GM19395 (cell line): ENCODE data around the gene ZNF189.

ENCODE experiments used
- ATAC-seq: cut with Tn5 transposase; IDR thresholded peaks from one replicate; pipeline ENCODE4 v1.9.1; 2021; ENCODE audit warnings: mild to moderate bottlenecking, moderate library complexity; ENCODE audit not compliant: unreplicated experiment

The ZNF189 gene

DNA sequence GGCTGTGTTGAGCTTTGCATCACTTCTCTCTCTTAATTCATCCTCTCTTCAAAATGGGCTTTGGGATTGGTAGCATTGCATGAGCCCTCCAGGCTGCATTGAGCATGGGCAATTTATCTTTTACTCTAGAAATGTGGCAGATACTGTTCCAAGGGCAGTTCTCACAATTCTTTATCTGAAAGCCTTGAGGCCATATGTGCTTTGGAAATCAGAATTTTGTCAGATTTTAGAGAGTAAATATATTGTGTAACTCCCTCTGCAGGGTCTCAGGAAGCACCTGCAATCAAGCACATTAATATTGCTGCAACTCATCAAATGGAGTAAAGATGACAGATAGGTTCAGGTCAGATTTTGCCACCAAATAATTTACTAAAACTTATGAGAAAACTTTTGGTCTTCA, 19.3 kb downstream of the ZNF189 start:
- ATAC-seq = no peak

DNA sequence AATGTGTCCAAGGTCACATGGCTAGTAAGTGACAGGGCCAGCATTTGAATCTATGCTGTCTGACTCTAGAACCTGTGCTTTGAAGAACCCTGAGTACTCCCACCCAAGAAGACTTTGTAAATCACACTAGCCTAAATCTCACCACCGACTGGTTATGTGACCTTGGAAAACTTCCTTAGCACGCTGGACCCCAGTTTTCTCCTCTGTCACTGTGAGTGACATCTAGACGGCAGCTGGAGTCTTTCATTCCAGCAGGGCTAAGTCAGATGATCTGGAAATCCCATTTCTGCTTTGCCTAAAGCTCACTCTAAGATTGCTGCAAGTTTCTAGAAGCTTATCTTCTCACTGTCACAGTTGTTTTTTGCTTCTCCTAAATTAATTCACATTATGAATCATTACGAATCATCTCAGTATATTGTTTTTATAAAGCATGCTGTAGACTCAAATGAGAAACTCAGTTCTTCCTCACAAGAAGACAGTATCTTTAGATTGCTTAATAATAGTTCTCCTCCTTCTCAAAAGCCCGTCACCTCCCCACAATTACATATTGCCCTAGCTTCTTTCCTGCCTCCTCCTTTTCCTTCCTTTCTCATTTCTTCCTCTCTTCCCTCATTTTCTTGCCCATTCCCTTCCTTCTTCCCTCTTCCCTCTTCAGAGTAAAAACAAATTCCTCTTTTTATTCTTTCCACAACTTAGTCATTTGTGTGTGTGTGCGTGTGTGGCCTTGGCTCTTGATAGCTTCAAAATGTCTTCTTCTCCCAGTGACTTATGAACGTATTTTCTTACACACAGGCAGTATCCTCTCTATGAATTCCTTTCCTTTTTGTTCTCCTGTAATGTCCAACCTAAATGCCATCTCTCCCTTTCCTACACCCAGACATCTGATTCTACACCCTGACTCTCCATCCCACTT, 20.1 kb downstream of the ZNF189 start:
- no peak for ATAC-seq

- ATAC-seq = no peak
Observed at GRCh38 chr9:101419863-101420262, 21.2 kb downstream of the ZNF189 start.

DNA sequence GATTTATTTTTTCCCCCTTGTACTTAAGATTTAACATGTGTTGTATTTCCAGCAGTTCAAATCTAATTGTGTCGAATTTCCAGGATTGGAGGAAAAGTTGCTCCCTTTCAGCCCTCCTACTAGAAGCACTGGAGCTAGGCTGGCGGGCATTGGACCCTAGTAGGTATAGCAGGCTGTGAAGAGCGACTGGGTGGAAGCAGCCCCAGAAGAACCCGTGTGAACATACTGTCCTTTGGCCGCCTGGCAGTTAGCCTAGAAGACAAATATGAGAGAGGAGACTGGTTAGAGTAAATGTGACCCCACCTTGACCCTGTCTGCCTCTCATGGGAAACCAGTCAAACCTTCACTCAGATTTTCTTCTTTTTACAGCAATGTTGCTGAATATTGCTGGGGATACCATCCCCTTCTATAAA, 23.0 kb downstream of the ZNF189 start:
- no peak for ATAC-seq

DNA sequence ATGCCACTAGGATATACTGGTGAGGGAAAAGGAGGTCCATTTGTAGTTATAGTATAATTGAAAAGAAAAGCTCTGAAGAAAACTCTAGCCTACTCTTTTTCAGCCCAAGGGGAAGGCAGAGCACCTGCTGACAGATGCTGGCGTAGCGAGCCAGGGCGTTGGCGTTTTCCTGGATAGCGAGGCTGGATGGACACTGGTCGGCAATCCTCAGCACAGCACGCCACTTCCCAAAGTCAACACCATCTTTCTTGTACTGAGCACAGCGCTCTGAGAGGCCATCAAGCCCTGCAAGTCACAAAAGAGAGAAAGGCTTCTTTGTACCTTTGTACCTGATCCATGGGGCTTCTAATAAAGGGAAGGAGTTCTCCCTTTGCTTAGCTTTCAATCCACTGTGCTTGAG, 28.7 kb downstream of the ZNF189 start:
- no peak for ATAC-seq

DNA sequence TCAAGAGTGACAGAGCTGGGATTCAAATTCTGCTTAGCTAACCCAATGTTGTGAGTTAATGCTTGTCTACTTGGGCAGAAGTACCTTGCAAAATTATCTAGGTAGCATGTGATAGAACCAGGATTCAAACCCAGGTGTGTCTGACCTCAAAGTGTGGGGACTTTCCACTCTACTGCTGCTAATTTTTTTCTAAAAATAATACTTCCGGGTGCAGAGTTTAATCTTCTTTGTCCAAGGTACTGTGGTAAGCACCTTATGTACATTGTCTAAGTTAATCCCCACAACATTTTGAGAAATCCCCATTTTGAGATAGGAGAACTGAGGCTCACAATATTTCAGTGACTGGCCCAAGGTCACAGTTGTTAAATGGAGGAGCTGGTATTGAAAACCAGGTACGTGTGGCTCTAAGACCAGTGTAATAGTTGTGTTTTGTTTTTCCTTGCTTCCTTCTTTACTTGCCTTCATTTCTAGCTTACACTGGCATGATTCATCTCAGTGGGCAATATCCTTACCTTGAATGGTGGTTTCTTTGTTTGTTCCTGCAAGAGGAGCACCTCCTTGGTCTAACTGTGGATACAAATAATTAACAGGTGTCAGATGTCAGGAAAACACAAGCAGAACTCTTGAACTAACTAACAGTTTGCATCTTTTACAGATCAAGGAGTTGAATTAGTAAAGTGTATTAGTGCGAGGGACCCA, 29.5 kb downstream of the ZNF189 start:
- ATAC-seq = no peak

DNA sequence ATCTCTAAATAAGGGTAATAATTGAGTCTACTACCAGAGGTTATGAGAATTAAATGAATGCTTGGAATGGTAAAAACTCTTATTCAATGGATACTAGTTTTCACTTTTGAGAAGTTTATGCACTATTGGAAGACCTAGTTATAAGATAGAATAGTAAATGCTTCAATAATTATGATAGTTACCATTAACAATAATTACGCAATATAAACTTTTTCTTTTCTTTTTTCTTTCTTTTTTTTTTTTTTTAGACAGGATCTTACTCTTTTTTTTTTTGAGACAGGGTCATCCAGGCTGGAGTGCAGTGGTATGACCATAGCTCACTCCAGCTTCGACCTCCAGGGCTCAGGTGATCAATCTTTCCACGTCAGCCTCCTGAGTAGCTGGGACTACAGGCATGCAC, 30.3 kb downstream of the ZNF189 start:
- no peak for ATAC-seq

DNA sequence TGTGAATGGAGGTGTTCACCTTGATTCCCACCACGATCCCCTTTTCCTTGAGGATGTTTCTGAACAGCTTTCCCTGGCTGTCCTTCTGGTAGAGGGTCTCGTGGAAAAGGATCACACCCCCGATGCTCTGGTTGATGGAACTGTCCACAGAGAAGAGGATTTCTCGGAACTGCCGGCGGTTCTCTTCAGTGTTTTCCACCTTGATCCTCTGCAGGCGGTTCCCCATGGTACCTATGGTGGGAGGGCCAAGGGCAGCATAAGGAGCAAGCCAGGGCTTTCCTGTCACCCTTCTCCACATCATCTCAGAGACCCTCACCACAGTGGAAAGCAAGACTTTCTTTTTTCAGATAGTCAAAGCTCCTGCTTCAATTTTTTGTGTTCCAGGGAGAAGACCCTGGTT, 31.1 kb downstream of the ZNF189 start:
- no peak for ATAC-seq

GRCh38 chr9:101432171-101432570, 33.5 kb downstream of the ZNF189 start:
- no peak for ATAC-seq

GRCh38 chr9:101432740-101433139, 34.1 kb downstream of the ZNF189 start:
- ATAC-seq = no peak

DNA sequence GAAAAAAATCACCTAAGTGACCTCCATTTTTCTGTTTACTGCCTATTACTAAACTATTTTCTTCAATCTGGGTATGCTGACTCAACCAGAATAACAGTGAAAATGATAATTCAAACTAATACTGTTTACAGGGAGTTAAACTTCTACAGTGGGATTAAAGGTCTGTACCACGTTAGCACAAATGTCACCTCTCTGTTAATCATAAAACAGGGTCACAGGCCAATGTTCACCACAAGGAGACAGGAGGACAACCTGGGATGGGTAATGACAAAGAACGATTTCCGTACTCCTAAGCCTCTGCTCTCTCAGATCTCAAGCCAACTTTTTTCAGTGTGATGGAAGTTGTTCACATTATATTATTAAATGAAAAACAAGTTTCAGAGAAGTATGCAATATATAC, 34.6 kb downstream of the ZNF189 start:
- ATAC-seq = no peak

GRCh38 chr9:101434998-101435397, 36.3 kb downstream of the ZNF189 start:
- no peak for ATAC-seq

DNA sequence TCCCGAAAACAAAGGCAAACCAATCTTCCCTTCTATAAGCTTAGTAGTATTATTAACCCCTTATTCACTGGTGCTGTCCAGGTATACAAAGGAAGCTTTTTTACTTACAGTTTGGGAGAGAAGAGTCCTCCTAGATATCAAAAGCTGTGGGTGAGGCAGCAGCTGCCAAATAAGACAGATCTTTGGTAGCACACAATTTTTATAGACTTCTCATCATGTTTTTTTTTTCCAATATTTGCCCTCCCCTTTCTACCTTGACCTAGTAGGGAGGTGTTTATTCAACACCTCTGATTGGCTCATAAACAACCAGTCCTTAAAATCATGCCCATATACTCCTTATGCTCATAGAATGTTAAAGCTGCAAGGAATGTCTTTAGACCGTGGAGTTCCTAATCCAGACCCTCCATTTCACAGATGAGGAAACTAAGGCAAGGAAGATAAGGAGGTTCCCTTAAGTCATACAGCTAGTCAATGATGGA, 37.0 kb downstream of the ZNF189 start, which contains the start of gene ALDOB:
ALDOB (minus strand) TSS at position 174 of the 479 bp plus-strand sequence. CDS start 4,887 bp downstream, outside the sequence.
- no peak for ATAC-seq

GRCh38 chr9:101437806-101438232, 39.2 kb downstream of the ZNF189 start:
- ATAC-seq = no peak

- ATAC-seq = no peak
Observed at GRCh38 chr9:101438523-101438922, 39.9 kb downstream of the ZNF189 start.

- ATAC-seq = no peak
Observed at GRCh38 chr9:101440714-101441230, 42.1 kb downstream of the ZNF189 start.

GRCh38 chr9:101442318-101442717, 43.7 kb downstream of the ZNF189 start:
- ATAC-seq = no peak

- ATAC-seq = no peak
Observed at GRCh38 chr9:101442736-101443135, 44.1 kb downstream of the ZNF189 start.

- ATAC-seq = no peak
Observed at GRCh38 chr9:101443364-101443771, 44.7 kb downstream of the ZNF189 start.

- ATAC-seq = no peak
Observed at GRCh38 chr9:101445353-101446029, 46.8 kb downstream of the ZNF189 start.

- no peak for ATAC-seq
Observed at GRCh38 chr9:101446732-101447131, 48.1 kb downstream of the ZNF189 start.
